A549 (cell line): ENCODE data around the gene B9D1. TPM values are rescaled to one million over a fixed set of nuclear protein-coding genes. Genes with fewer than 3 reads are reported as not detected.

Source experiments
- ATAC-seq, 2 experiments: fragments of 200-7000 bp in 1 of 2; fragments of >200 bp in 1 of 2; cut with Nextera tagmentation in 1 of 2; cut with Tn5 transposase in 1 of 2; 3 replicates each; pipeline versions ENCODE4 v1.8.0 to v1.9.1; 2018 to 2020; ENCODE audit warnings: mild to moderate bottlenecking in 1 of 2, moderate library complexity in 1 of 2
- CTCF ChIA-PET: fragments of 300-600 bp; sonication (Branson Sonifier 250); formaldehyde crosslinking; extraction: SDS; loops from one replicate; lab custom pipeline; 2021; ENCODE audit warnings: antibody characterized with exemption, inconsistent platforms; lab: Yijun Ruan, JAX
- POLR2A ChIA-PET: fragments of 350-600 bp; formaldehyde crosslinking; extraction: SDS; loops from one replicate; lab custom pipeline; 2021; ENCODE audit warnings: antibody characterized with exemption, inconsistent platforms; lab: Yijun Ruan, JAX
- DNase-seq, 2 experiments: peaks; one replicate each; pipeline versions ENCODE4 v3.0.0 to v3.0.0-alpha.2; 2011 to 2016; ENCODE audit warnings: low read depth in 1 of 2, low spot score in 1 of 2
- FAIRE-seq: peaks from 2 replicates; lab custom pipeline; 2011; peaks lifted over from hg19 to GRCh38; lab: Jason Lieb, UNC
- H3K27ac ChIP-seq, 2 experiments: fragments of >200 bp; sonication (Bioruptor Twin); formaldehyde crosslinking; 3 replicates each; pipeline ENCODE4 v1.5.1; 2016 to 2017
- H3K4me1 ChIP-seq: fragments of >200 bp; sonication (Bioruptor Twin); formaldehyde crosslinking; 3 replicates; pipeline ENCODE4 v1.6.1; 2016
- H3K4me2 ChIP-seq: fragments of >200 bp; sonication (Bioruptor Twin); formaldehyde crosslinking; 3 replicates; pipeline ENCODE4 v1.6.1; 2016
- H3K4me3 ChIP-seq: fragments of >200 bp; sonication (Bioruptor Twin); formaldehyde crosslinking; 3 replicates; pipeline ENCODE4 v1.5.1; 2016
- H3K9me3 ChIP-seq: fragments of >200 bp; sonication (Bioruptor Twin); formaldehyde crosslinking; 3 replicates; pipeline ENCODE4 v1.6.1; 2016
- BHLHE40 ChIP-seq: IDR thresholded peaks from 2 replicates; pipeline ENCODE4 v1.6.1; 2012; ENCODE audit warnings: low read depth, low read length, inconsistent platforms
- CBX8 ChIP-seq: fragments of 200-600 bp; sonication (generic); IDR thresholded peaks from 2 replicates; pipeline ENCODE4 v1.6.1; 2016
- CEBPB ChIP-seq, 2 experiments: fragments of >200 bp in 1 of 2; sonication (Bioruptor Twin) in 1 of 2; formaldehyde crosslinking in 1 of 2; IDR thresholded peaks; 2 replicates each; pipeline ENCODE4 v1.6.1; 2012 to 2016
- EHMT2 ChIP-seq: fragments of 200-600 bp; sonication (generic); IDR thresholded peaks from 2 replicates; pipeline ENCODE4 v1.6.1; 2016; ENCODE audit warnings: antibody characterized with exemption, low read depth, mild to moderate bottlenecking, moderate library complexity
- EP300 ChIP-seq, 2 experiments: fragments of >200 bp; sonication (Bioruptor Twin); formaldehyde crosslinking; IDR thresholded peaks; 2 replicates in 1 of 2; 3 replicates in 1 of 2; pipeline ENCODE4 v1.6.1; 2016 to 2017
- FOSL2 ChIP-seq, 2 experiments: fragments of 450-650 bp in 1 of 2; fragments of >200 bp in 1 of 2; sonication (Bioruptor Twin) in 1 of 2; formaldehyde crosslinking; IDR thresholded peaks; 2 replicates each; pipeline versions ENCODE4 v1.5.0 to v1.6.1; 2016 to 2020; ENCODE audit warnings: mild to moderate bottlenecking in 1 of 2, moderate library complexity in 1 of 2
- HDAC2 ChIP-seq: fragments of 200-600 bp; sonication (generic); IDR thresholded peaks from 2 replicates; pipeline ENCODE4 v1.6.1; 2016
- HES2 ChIP-seq: fragments of >200 bp; sonication (Bioruptor Twin); formaldehyde crosslinking; IDR thresholded peaks from 2 replicates; pipeline ENCODE4 v1.6.1; 2016
- HEYL ChIP-seq: fragments of 250-450 bp; sonication (Bioruptor Pico); IDR thresholded peaks from 2 replicates; pipeline ENCODE4 v1.8.0; 2021; ENCODE audit warnings: mild to moderate bottlenecking, moderate library complexity
- HMGXB4 ChIP-seq: fragments of 250-450 bp; sonication (Bioruptor Pico); IDR thresholded peaks from 2 replicates; pipeline ENCODE4 v1.5.0; 2021; ENCODE audit warnings: mild to moderate bottlenecking, moderate library complexity, borderline replicate concordance
- JUN ChIP-seq, 2 experiments: fragments of >200 bp; sonication (Bioruptor Twin); formaldehyde crosslinking; IDR thresholded peaks; 2 replicates in 1 of 2; 3 replicates in 1 of 2; pipeline ENCODE4 v1.6.1; 2016 to 2017
- JUNB ChIP-seq: fragments of >200 bp; sonication (Bioruptor Twin); formaldehyde crosslinking; IDR thresholded peaks from 2 replicates; pipeline ENCODE4 v1.6.1; 2016
- KDM1A ChIP-seq: fragments of 200-600 bp; sonication (generic); IDR thresholded peaks from 2 replicates; pipeline ENCODE4 v1.6.1; 2016; ENCODE audit warnings: low read depth, mild to moderate bottlenecking
- KDM5A ChIP-seq: fragments of 200-600 bp; sonication (generic); IDR thresholded peaks from 2 replicates; pipeline ENCODE4 v1.6.1; 2016; ENCODE audit warnings: antibody characterized with exemption, mild to moderate bottlenecking
- MAFK ChIP-seq: fragments of 450-650 bp; IDR thresholded peaks from 2 replicates; pipeline ENCODE4 v1.6.1; 2014; ENCODE audit not compliant: partially characterized antibody
- MYC ChIP-seq: IDR thresholded peaks from 2 replicates; pipeline ENCODE4 v1.6.1; 2012; ENCODE audit warnings: mild to moderate bottlenecking, inconsistent platforms, low read length, improper control_type of control experiment, borderline replicate concordance
- NPAS2 ChIP-seq: fragments of 250-450 bp; sonication (Bioruptor Pico); IDR thresholded peaks from 2 replicates; pipeline ENCODE4 v1.8.0; 2022; ENCODE audit warnings: mild to moderate bottlenecking, moderate library complexity, borderline replicate concordance
- NR3C1 ChIP-seq: fragments of >200 bp; sonication (Bioruptor Twin); formaldehyde crosslinking; IDR thresholded peaks from 3 replicates; pipeline ENCODE4 v1.6.1; 2017
- POLR2A ChIP-seq: IDR thresholded peaks from 2 replicates; pipeline ENCODE4 v1.6.1; 2012; ENCODE audit warnings: mild to moderate bottlenecking, low read length
- POLR2AphosphoS2 ChIP-seq: conservative IDR thresholded peaks from 2 replicates; pipeline ENCODE4 v1.6.1; 2012; ENCODE audit warnings: low read length, improper control_type of control experiment, inconsistent platforms
- RAD21 ChIP-seq, 2 experiments: fragments of >200 bp in 1 of 2; sonication (Bioruptor Twin) in 1 of 2; formaldehyde crosslinking in 1 of 2; IDR thresholded peaks in 1 of 2; conservative IDR thresholded peaks in 1 of 2; 2 replicates in 1 of 2; 3 replicates in 1 of 2; pipeline ENCODE4 v1.6.1; 2012 to 2018; ENCODE audit warnings: inconsistent platforms in 1 of 2
- RCOR1 ChIP-seq: fragments of 150-350 bp; IDR thresholded peaks from 2 replicates; pipeline ENCODE4 v1.6.1; 2014; ENCODE audit warnings: antibody characterized with exemption, low read length, low read depth
- REST ChIP-seq: fragments of 200-600 bp; sonication (generic); IDR thresholded peaks from 2 replicates; pipeline ENCODE4 v1.6.1; 2016; ENCODE audit warnings: antibody characterized with exemption, mild to moderate bottlenecking, moderate library complexity
- RFX5 ChIP-seq: fragments of 450-650 bp; IDR thresholded peaks from 2 replicates; pipeline ENCODE4 v1.7.1; 2014; ENCODE audit warnings: antibody characterized with exemption, mild to moderate bottlenecking, moderate library complexity
- RNF2 ChIP-seq: fragments of 200-600 bp; sonication (generic); IDR thresholded peaks from 2 replicates; pipeline ENCODE4 v1.6.1; 2016; ENCODE audit warnings: low read depth, mild to moderate bottlenecking, antibody characterized with exemption, moderate library complexity, borderline replicate concordance
- SMC3 ChIP-seq: fragments of >200 bp; sonication (Bioruptor Twin); formaldehyde crosslinking; IDR thresholded peaks from 3 replicates; pipeline ENCODE4 v1.6.1; 2018; ENCODE audit warnings: inconsistent platforms
- TFCP2L1 ChIP-seq: fragments of 250-450 bp; sonication (Bioruptor Pico); IDR thresholded peaks from 2 replicates; pipeline ENCODE4 v1.5.0; 2021; ENCODE audit warnings: mild to moderate bottlenecking
- ZC3H11A ChIP-seq: fragments of 450-650 bp; IDR thresholded peaks from 2 replicates; pipeline ENCODE4 v1.6.1; 2014; ENCODE audit warnings: antibody characterized with exemption, mild to moderate bottlenecking
- ZNF302 ChIP-seq: fragments of 250-450 bp; sonication (Bioruptor Pico); IDR thresholded peaks from 2 replicates; pipeline ENCODE4 v1.9.0; 2021; ENCODE audit warnings: inconsistent platforms, mild to moderate bottlenecking, moderate library complexity
- ZSCAN20 ChIP-seq: fragments of 250-450 bp; sonication (Bioruptor Pico); IDR thresholded peaks from 2 replicates; pipeline ENCODE4 v1.8.0; 2022; ENCODE audit warnings: mild to moderate bottlenecking, moderate library complexity
- WGBS: methylation state at CpG from one replicate; pipeline ENCODE4 v1.1.6; 2017; ENCODE audit errors: missing lambda C conversion rate; 5-methylcytosine and 5-hydroxymethylcytosine counted together
- polyA minus RNA-seq: library from RNA; depleted of rRNA, polyadenylated mRNA; stranded (reverse); fragments of >200 nt; gene quantifications from 2 replicates; pipeline ENCODE4 v1.2.3, GENCODE V29; 2011; rRNA and poly(A)+ RNA removed
- polyA plus RNA-seq, 4 experiments: library from polyadenylated mRNA; depleted of rRNA in 3 of 4; stranded (reverse); fragments of >200 nt; fragmentation: RNase III in 1 of 4; extraction: RNeasy Plus Mini Kit Qiagen cat#74134 plus additional on column Dnase treatment in 1 of 4; gene quantifications; 2 replicates in 3 of 4; 3 replicates in 1 of 4; pipeline ENCODE4 v1.2.3, GENCODE V29; 2011 to 2017
- TF ChIP-seq, protein P1 (sequence below): IDR thresholded peaks from 2 replicates; pipeline ENCODE4 v1.6.1; 2012; ENCODE audit warnings: low read depth, borderline replicate concordance
- TF ChIP-seq, protein P2 (sequence below): fragments of 250-450 bp; sonication (Bioruptor Pico); IDR thresholded peaks from 2 replicates; pipeline ENCODE4 v1.5.0; 2020; ENCODE audit warnings: low read depth, mild to moderate bottlenecking, moderate library complexity

B9D1 gene, protein sequence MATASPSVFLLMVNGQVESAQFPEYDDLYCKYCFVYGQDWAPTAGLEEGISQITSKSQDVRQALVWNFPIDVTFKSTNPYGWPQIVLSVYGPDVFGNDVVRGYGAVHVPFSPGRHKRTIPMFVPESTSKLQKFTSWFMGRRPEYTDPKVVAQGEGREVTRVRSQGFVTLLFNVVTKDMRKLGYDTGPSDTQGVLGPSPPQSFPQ
- polyA plus RNA-seq (2011; rRNA removed) = 60.6 and 65.6 TPM in 2 replicates
- 101 and 112 TPM in 2 replicates for polyA plus RNA-seq (2012; cell fraction: cytosol; rRNA removed)
- 98.6 and 98.8 TPM in 2 replicates for polyA plus RNA-seq (2012; cell fraction: nucleus; rRNA removed)
- polyA plus RNA-seq (2017; fragmentation: RNase III; extraction: RNeasy Plus Mini Kit Qiagen cat#74134 plus additional on column Dnase treatment) = 47.6 to 59.4 TPM (median 48.2 TPM) in 3 replicates
- 80.8 and 98.0 TPM in 2 replicates for polyA minus RNA-seq

GRCh38 chr17:19362277-19363113 lies at the start of gene B9D1:
Gene B9D1, minus strand, starts transcription at chr17:19362723. Its CDS starts 154 bp downstream, at chr17:19362569.
- ChIA-PET CTCF (interaction anchor here (0.6 to 14.6 kb wide), 103 partner anchors 8 to 754 kb away, joined by 3 to 362 read pairs (median 7); partner anchors contain the start of genes ALDH3A2, EPN2, MAPK7 and MFAP4), POLR2A (interaction anchor here (0.8 to 2.0 kb wide), 10 partner anchors 9 to 400 kb away, joined by 3 to 32 read pairs (median 7); partner anchors contain the start of genes ALDH3A2 and MAPK7)
- H3K9me3 ChIP-seq = no peaks in the 10 kb centered on the region
- DNase-seq (peak; percentile 97 to 99), FAIRE-seq (peak; percentile 96), ATAC-seq (peak; percentile 79 to 93)
- H3K27ac ChIP-seq = peak within 1 kb of the TSS; percentile 94 to 96
- WGBS = 1% methylated on average over 35 of the region's 83 CpGs
- peaks cover 16% of the 10 kb centered on the region; the same call in 2 of the 3 replicates for H3K4me1 ChIP-seq
- peak within 1 kb of the TSS; percentile 95 for H3K4me2 ChIP-seq
- peak within 1 kb of the TSS; percentile 82 for H3K4me3 ChIP-seq
- TF ChIP-seq HES2 (no peak), BHLHE40 (peak; percentile 59; the same call in 1 of the 2 replicates), POLR2A (peak; percentile 47), RFX5 (peak; percentile 93), EP300 (IDR thresholded peaks at IDR 0.05) (no peak), CBX8 (no peak), CEBPB (IDR thresholded peaks at IDR 0.05) (no peak), ZNF302 (CRISPR knock-in tag) (no peak), RNF2 (no peak), MAFK (no peak), HDAC2 (no peak), KDM1A (no peak), EHMT2 (no peak), ZSCAN20 (no peak), KDM5A (peak; percentile 95), FOSL2 (IDR thresholded peaks at IDR 0.05) (no peak), FOSL2 (CRISPR knock-in tag; IDR thresholded peaks at IDR 0.05) (peak; percentile 40), MYC (peak; percentile 81), HMGXB4 (CRISPR knock-in tag) (no peak), NR3C1 (no peak), RAD21 (conservative IDR thresholded peaks at IDR 0.05 in 1 of 2, IDR thresholded peaks at IDR 0.05 in 1 of 2) (peak; percentile 100), TFCP2L1 (CRISPR knock-in tag) (0 out of 2 replicates have a peak, but pooled peaks have one; percentile 8), POLR2AphosphoS2 (no peak), JUNB (no peak), RCOR1 (no peak), NPAS2 (peak; percentile 81; the same call in 1 of the 2 replicates), JUN (IDR thresholded peaks at IDR 0.05) (peak; percentile 51 to 66; a peak in 2 of 5 replicates), HEYL (no peak), SMC3 (peak; percentile 98), REST (peak; percentile 23; the same call in 1 of the 2 replicates), ZC3H11A (no peak)
- TF ChIP-seq, protein P1, sequence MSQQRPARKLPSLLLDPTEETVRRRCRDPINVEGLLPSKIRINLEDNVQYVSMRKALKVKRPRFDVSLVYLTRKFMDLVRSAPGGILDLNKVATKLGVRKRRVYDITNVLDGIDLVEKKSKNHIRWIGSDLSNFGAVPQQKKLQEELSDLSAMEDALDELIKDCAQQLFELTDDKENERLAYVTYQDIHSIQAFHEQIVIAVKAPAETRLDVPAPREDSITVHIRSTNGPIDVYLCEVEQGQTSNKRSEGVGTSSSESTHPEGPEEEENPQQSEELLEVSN = peak; percentile 77
- TF ChIP-seq, protein P2, sequence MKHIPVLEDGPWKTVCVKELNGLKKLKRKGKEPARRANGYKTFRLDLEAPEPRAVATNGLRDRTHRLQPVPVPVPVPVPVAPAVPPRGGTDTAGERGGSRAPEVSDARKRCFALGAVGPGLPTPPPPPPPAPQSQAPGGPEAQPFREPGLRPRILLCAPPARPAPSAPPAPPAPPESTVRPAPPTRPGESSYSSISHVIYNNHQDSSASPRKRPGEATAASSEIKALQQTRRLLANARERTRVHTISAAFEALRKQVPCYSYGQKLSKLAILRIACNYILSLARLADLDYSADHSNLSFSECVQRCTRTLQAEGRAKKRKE = no peak
